Measurements from ENCODE around the gene ZNF385B. TPM values are rescaled to one million over a fixed set of nuclear protein-coding genes. Genes with fewer than 3 reads are reported as not detected.

The ZNF385B gene
- total and polyA plus RNA-seq, 10 of the 15 experiments (the other 5 are each of a cell fraction or from before 2014, with no cell fraction given), result not detected

DNA sequence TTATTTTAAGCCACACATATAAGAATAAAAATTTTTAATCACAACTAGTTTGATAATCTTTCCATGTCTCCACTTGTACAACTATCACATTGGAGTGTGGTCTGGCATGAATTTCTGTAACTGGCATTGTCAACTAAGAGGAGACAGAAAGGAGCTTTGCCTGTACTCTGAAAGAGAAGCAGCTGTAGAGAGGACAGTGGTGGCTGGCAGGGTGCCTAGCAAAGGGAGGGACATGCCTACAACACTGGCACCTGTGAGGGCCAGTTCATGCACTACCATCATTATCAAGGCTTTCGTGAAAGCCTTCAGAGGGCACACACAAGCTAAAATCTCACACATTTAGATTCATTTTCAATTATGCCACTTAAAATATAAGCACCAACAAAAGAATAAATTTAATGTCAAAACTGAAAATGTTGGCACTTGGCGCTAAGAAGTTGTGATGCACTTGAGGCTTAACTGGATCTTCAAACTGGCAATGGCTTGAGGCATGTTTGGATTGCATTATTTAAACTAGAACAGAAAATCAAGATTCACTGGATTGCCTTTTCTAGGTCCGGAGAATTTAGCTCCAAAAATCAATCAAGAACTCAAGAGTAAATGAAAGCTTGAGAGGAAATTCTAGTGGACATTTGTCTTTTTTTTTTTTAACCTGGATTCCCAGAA lies 238.6 kb downstream of the ZNF385B start:
- Histone ChIP-seq H3K9me3 (replicated peaks; ENCODE audit: control insufficient read depth, insufficient read depth, low read length) (no peaks in the 10 kb centered on the region), H3K4me1 (ENCODE audit: control insufficient read depth, insufficient read depth, low read length) (no peaks in the 10 kb centered on the region), H3K4me2 (ENCODE audit: control insufficient read depth, insufficient read depth) (no peak overlapping the region), H3K36me3 (ENCODE audit: control insufficient read depth in 2 of 2, insufficient read depth in 2 of 2, low read length in 1 of 2) (no peaks in the 10 kb centered on the region), H4K20me1 (ENCODE audit: control insufficient read depth, insufficient read depth) (no peaks in the 10 kb centered on the region), H3K4me3 (no peak overlapping the region), H3K27ac (ENCODE audit: control insufficient read depth, insufficient read depth) (no peak overlapping the region), H2AFZ (ENCODE audit: control insufficient read depth, low read depth, low read length) (no peak overlapping the region), H3K9ac (ENCODE audit: control insufficient read depth, insufficient read depth, low read length) (no peak overlapping the region), H3K79me2 (ENCODE audit: control insufficient read depth, insufficient read depth, low read length) (no peaks in the 10 kb centered on the region), H3K27me3 (replicated peaks in 1 of 2; ENCODE audit: control insufficient read depth in 2 of 2, insufficient read depth in 2 of 2, low read length in 1 of 2) (no peaks in the 10 kb centered on the region)
- DNase-seq (ENCODE audit: low read depth, low spot score) (no peak), FAIRE-seq (no peak), ATAC-seq (no peak)
- ChIA-PET RAD21 (ENCODE audit: unreplicated experiment) (no interaction called here), CTCF (no interaction called here), SMC1A (ENCODE audit: uncharacterized antibody, unreplicated experiment) (interaction anchor here (0.6 kb wide), 1 partner anchor 10 kb away, joined by 6 read pairs; no protein-coding TSS in a partner anchor), POLR2A (no interaction called here)
- TF ChIP-seq, protein P1, sequence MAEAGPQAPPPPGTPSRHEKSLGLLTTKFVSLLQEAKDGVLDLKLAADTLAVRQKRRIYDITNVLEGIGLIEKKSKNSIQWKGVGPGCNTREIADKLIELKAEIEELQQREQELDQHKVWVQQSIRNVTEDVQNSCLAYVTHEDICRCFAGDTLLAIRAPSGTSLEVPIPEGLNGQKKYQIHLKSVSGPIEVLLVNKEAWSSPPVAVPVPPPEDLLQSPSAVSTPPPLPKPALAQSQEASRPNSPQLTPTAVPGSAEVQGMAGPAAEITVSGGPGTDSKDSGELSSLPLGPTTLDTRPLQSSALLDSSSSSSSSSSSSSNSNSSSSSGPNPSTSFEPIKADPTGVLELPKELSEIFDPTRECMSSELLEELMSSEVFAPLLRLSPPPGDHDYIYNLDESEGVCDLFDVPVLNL (IDR thresholded peaks at IDR 0.05; ENCODE audit: low read depth, low read length), result no peak
- TF ChIP-seq ZNF622 (IDR thresholded peaks at IDR 0.05), result no peak
- no peak for TF ChIP-seq MYB (IDR thresholded peaks at IDR 0.05; ENCODE audit: borderline replicate concordance, low read depth, low read length)
- TF ChIP-seq SP1 (IDR thresholded peaks at IDR 0.05; ENCODE audit: low read depth, low read length), result no peak
- no peak for TF ChIP-seq MTA2 (IDR thresholded peaks at IDR 0.05; ENCODE audit: low read depth)
- TF ChIP-seq, protein P2, sequence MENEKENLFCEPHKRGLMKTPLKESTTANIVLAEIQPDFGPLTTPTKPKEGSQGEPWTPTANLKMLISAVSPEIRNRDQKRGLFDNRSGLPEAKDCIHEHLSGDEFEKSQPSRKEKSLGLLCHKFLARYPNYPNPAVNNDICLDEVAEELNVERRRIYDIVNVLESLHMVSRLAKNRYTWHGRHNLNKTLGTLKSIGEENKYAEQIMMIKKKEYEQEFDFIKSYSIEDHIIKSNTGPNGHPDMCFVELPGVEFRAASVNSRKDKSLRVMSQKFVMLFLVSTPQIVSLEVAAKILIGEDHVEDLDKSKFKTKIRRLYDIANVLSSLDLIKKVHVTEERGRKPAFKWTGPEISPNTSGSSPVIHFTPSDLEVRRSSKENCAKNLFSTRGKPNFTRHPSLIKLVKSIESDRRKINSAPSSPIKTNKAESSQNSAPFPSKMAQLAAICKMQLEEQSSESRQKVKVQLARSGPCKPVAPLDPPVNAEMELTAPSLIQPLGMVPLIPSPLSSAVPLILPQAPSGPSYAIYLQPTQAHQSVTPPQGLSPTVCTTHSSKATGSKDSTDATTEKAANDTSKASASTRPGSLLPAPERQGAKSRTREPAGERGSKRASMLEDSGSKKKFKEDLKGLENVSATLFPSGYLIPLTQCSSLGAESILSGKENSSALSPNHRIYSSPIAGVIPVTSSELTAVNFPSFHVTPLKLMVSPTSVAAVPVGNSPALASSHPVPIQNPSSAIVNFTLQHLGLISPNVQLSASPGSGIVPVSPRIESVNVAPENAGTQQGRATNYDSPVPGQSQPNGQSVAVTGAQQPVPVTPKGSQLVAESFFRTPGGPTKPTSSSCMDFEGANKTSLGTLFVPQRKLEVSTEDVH (IDR thresholded peaks at IDR 0.05; ENCODE audit: low read depth, partially characterized antibody), result no peak
- no peak for TF ChIP-seq RFX5 (IDR thresholded peaks at IDR 0.05; ENCODE audit: low read depth, low read length)
- no peak for TF ChIP-seq HDAC6 (IDR thresholded peaks at IDR 0.05; ENCODE audit: unreplicated experiment)
- TF ChIP-seq, protein P3, sequence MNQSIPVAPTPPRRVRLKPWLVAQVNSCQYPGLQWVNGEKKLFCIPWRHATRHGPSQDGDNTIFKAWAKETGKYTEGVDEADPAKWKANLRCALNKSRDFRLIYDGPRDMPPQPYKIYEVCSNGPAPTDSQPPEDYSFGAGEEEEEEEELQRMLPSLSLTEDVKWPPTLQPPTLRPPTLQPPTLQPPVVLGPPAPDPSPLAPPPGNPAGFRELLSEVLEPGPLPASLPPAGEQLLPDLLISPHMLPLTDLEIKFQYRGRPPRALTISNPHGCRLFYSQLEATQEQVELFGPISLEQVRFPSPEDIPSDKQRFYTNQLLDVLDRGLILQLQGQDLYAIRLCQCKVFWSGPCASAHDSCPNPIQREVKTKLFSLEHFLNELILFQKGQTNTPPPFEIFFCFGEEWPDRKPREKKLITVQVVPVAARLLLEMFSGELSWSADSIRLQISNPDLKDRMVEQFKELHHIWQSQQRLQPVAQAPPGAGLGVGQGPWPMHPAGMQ (IDR thresholded peaks at IDR 0.05; ENCODE audit: borderline replicate concordance), result no peak
- no peak for TF ChIP-seq BCL11A (IDR thresholded peaks at IDR 0.05; ENCODE audit: low read depth, low read length)
- TF ChIP-seq MYC (IDR thresholded peaks at IDR 0.05; ENCODE audit: insufficient read depth, insufficient read length, insufficient replicate concordance, low read length, severe bottlenecking), result no peak
- TF ChIP-seq FOXK2 (IDR thresholded peaks at IDR 0.05), result no peak
- no peak for TF ChIP-seq SMAD1 (IDR thresholded peaks at IDR 0.05; ENCODE audit: low read depth, partially characterized antibody)
- TF ChIP-seq CHD2 (IDR thresholded peaks at IDR 0.05; ENCODE audit: borderline replicate concordance, low read depth, low read length), result no peak
- no peak for TF ChIP-seq SREBF1 (IDR thresholded peaks at IDR 0.05; ENCODE audit: low read length)
- no peak for TF ChIP-seq POLR2AphosphoS2 (IDR thresholded peaks at IDR 0.05; ENCODE audit: low read depth, low read length)
- TF ChIP-seq HDGF (IDR thresholded peaks at IDR 0.05), result no peak
- no peak for TF ChIP-seq BACH1 (IDR thresholded peaks at IDR 0.05; ENCODE audit: borderline replicate concordance)
- TF ChIP-seq, protein P4, sequence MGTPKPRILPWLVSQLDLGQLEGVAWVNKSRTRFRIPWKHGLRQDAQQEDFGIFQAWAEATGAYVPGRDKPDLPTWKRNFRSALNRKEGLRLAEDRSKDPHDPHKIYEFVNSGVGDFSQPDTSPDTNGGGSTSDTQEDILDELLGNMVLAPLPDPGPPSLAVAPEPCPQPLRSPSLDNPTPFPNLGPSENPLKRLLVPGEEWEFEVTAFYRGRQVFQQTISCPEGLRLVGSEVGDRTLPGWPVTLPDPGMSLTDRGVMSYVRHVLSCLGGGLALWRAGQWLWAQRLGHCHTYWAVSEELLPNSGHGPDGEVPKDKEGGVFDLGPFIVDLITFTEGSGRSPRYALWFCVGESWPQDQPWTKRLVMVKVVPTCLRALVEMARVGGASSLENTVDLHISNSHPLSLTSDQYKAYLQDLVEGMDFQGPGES (IDR thresholded peaks at IDR 0.05), result no peak
- TF ChIP-seq TCF7 (IDR thresholded peaks at IDR 0.05; ENCODE audit: borderline replicate concordance), result no peak
- in situ Hi-C loops (cut with MboI) (no loop called here), intact Hi-C loops (cut with micrococcal nuclease; ENCODE audit: unreplicated experiment) (no loop called here)
- no TSS peak for BruUV-seq (replicated peaks)
- 38% methylated on average over 3 of the region's 3 CpGs for WGBS (ENCODE audit: insufficient coverage, insufficient replicate concordance, low lambda C conversion rate, missing lambda C conversion rate)
